Erythroblast (primary cell): ENCODE measurements around the gene SLC19A1.

Experiments
- DNase-seq, 2 experiments: peaks; one replicate each; lab custom pipeline; 2025; lab: John Stamatoyannopoulos, UW
- GATA1 ChIP-seq: IDR thresholded peaks from 2 replicates; pipeline ENCODE4 v1.6.1; 2011; ENCODE audit warnings: low read depth, mild to moderate bottlenecking, control low read depth, low read length, moderate library complexity
- POLR2A ChIP-seq: IDR thresholded peaks from 2 replicates; pipeline ENCODE4 v1.6.1; 2011; ENCODE audit warnings: mild to moderate bottlenecking, low read length

Gene SLC19A1

DNA sequence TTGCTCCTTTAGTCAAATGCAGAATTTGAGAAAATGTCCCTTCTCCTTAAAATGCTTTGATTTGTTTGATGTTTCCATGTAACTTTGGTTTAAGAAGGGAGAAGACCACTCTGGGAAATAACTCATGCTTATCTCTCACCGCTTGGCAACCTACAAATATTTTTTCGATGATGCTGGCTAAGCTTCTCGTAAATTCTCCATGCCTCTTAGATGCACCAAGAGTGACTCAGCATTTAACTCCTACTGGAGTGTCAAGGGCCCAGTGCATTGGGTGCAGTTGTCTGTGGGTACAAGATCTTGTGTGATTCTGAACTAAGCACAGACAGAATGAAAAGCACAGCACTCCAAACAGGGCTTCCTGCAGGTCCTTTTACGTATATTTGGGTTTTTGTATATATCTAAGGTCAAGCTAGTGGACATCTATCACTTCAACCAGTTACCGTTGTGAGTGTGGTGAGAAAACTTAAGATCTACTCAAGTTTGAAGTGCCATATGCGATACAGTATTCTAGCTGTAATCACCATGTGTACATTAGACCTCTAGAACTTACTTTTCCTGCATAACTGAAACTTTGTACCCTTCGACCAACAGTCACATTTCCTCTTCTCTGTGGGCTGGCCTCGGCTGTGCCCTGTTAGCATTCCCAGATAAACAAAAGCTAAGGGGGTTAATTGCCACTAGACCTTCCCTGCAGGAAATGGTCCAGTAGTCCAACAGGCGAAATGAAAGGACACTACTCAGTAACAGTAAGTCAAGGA, 81.5 kb downstream of the SLC19A1 start:
- no peak for DNase-seq
- no peak for TF ChIP-seq POLR2A
- TF ChIP-seq GATA1 = no peak

DNA sequence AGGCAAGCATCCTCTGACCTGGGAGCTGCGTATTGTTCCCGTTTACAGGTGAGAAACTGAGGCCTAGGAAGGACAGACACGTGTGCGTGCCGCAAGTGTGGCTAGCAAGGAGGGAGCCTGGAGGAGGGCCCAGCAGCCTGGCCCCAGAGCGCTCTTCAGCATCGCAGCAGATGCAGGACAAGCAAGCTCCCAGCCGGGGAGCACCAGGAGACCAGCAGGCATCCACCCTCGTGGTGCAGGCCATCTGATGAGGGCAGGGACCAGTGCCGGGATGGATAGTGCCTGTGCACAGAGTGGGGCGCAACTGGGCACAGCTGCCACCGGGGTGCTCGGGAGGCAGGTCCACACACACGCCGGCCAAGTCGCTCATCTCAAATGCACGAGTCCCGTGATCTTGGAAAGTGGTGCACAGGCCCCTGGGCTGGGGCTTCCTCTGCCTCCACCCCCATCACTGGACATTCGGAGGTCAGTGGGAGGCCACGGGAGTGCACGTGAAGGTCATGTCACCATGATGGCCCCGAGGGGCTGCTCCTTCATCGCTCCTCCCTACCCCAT, 82.2 kb downstream of the SLC19A1 start:
- TF ChIP-seq GATA1 (no peak), POLR2A (no peak)
- DNase-seq = no peak

DNA sequence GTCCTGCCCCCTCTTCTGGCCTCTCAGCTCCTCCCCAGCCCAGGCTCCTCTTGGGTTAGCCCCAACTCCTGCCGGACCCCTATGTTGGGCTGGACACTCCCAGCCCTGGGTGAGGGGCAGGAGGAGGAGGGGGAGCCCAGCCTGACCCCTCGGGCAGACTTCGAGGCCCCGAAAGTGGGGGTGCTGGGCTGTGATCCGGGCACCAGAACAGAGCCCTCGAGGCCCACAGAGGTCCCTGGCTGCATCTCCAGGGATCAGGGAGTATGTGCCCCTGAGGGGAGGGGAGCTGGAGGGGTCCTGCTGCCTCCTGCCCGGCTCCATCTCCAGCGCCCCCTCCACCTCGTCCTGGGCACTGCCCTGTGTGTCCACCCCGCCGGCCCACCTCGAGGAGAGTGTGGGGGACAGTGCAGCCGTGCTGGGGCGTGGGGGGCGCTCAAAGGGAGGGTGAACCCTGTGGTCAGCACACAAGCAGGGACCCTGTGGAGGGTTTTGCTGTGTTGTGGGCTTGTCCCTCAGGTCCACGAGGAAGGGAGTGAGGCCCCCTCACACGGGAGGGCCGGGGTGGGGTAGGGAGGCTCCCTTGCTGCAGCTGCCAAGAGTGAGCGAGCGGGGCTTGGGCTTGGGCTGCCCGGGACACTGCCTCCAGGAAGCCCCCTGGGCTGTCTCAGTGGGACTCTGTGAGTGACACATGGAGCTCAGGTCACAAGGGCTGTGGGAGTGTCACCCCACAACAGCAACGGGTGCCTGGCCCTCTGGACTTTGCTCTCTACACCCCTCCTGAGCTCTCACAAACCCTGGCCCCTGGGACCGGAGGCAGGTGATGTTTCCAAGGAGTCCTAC, 82.8 kb downstream of the SLC19A1 start:
- no peak for DNase-seq
- no peak for TF ChIP-seq POLR2A
- no peak for TF ChIP-seq GATA1

GRCh38 chr21:45458281-45459170, 83.7 kb downstream of the SLC19A1 start:
- TF ChIP-seq GATA1 = no peak
- no peak for TF ChIP-seq POLR2A
- no peak for DNase-seq

DNA sequence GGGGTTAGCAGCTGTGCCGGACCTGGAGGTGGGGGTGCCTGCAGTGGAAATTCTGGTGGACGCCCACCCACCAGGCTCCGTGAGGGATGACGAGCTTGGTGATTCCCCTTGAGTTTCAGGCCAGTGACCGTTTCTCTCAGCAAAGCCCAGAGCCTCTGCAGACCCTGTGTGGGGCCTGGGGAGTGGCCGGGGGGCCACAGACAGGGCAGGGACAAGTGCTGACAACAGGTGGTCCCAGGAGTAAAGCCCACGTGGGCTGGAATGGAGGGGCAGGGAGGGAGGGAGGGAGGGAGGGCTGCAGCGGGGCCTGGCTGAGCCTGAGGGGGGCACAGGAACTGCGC, 84.4 kb downstream of the SLC19A1 start:
- TF ChIP-seq GATA1 (no peak), POLR2A (no peak)
- no peak for DNase-seq

DNA sequence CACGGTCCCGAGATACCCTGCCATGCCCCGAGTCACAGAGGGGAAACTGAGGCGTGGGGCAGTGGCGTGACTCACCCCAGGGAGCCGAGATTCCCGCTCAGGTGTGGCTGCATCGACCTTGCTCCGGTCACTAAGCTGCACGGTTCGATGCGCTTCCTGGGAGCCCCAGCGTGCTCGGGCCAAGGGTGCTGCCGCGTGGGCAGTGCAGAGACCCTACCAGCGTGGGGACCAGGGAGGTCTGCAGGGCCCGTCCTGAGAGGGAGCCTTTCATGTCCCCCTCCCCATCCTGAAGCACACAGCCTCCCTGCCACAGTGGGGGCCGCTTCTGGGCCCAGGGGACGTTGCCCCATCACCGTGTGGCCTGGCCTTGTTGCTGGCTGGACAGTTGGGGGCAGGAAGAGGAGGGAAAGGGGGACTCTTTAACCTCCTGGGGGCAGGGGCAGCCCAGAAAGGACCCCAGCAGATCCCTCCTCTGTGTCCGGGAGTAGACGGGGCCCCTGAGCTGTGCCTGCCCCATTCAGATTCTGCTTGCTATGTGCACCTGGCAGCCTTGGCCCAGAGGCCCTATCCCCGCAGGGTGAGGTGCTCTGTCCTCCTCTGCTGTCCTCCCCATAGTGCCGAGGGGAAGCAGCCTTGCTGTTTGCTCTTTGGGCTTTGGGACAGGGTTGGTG, 84.9 kb downstream of the SLC19A1 start:
- TF ChIP-seq GATA1 = no peak
- TF ChIP-seq POLR2A = no peak
- DNase-seq = no peak

- TF ChIP-seq GATA1 = no peak
- TF ChIP-seq POLR2A = no peak
- no peak for DNase-seq
These were observed 85.6 kb downstream of the SLC19A1 start for GRCh38 chr21:45456584-45457160.

- TF ChIP-seq GATA1 (no peak), POLR2A (no peak)
- no peak for DNase-seq
These were observed 86.3 kb downstream of the SLC19A1 start for GRCh38 chr21:45455674-45456583.

GRCh38 chr21:45454926-45455673, 87.1 kb downstream of the SLC19A1 start:
- TF ChIP-seq GATA1 (no peak), POLR2A (no peak)
- no peak for DNase-seq

- TF ChIP-seq POLR2A (no peak), GATA1 (no peak)
- DNase-seq = no peak
These were observed 87.9 kb downstream of the SLC19A1 start for GRCh38 chr21:45454060-45454925.

GRCh38 chr21:45453308-45453950, 88.8 kb downstream of the SLC19A1 start:
- DNase-seq = no peak
- no peak for TF ChIP-seq GATA1
- TF ChIP-seq POLR2A = no peak
